ENCODE data around the gene HMG20A.

Gene HMG20A

DNA sequence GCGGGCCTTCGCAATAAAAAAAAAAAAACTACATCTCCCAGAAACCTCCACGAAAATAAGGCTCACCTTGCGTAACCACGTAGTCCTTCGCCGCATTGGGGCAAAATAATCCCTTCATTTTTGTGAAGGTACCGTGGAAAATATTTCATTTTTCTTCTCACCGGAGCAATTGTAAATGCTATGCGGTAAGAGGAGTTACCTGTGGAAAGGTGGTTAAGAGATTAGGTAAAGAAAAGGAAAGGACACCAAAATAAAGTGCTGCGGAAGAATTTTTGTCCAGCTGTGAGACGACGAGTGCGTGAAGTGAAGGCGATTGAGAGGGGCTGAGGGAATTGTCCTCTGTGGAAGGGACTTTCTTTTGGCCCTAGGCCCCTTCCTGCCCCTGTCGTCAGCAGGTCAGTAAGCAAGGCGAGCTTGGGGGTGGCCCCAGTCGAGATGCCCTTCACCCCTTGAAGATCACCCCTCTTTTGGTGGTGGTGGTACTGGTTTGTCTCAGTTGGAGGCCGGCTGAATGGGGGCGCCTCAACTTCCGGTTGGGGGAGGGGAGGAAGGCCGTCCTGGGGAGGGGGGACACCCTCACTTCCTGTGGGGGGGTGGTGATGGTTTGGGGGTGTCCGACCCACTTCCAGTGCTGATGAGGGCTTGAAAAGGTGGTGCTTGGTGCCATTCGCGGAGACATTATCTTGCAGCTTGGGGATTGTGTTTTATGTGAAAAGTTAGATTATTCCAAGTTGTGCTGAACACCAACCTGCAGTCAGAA, at the start of gene HMG20A:
HMG20A (plus strand) TSS at position 279 of the 760 bp plus-strand sequence. CDS start 37,520 bp downstream, outside the sequence.
- DNase-seq, result peak; percentile 65 to 86 (median 84)

- DNase-seq, result peak in 1 of 3 donors; percentile 34
Observed at GRCh38 chr15:77371850-77372563, 48.7 kb upstream of the HMG20A start.

DNA sequence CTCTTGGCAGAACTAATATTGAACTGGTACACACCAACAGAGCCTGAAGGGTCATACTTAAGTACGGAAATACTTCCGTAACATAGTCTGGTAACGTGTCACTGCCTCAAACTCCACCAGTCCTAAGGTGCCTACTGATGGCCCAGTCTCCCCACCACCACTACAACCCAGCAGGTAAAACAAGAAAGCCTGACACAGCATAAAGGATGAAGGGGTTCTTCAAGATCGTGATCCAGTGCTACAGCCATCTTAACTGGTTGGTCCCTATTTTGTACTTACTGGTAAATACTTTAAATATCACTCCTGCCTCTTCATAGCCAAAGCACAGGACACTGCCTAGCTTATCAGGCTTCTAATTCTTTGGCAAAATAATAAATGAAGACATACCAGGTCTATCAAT, 47.2 kb upstream of the HMG20A start:
- no peak for DNase-seq

DNA sequence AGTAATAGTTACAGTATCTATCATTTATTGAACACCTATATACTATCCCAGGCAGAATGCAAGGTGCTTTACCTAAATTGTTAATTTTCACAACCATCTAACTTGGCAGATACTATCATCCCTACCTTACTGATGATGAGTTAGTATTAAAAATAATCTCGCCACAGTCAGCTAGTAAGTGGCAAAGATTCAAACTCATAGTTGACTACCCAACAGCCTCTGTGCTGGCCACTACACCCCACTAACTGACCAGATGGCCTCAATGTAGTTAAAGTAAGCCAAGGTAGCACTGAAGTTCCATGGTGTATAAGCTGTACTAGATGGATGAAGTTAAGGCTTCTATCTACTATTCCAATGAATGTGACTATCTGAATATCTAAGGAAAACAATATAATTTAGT, 45.6 kb upstream of the HMG20A start:
- DNase-seq, result no peak

GRCh38 chr15:77376770-77377169, 43.9 kb upstream of the HMG20A start:
- no peak for DNase-seq

GRCh38 chr15:77380033-77380432, 40.7 kb upstream of the HMG20A start:
- no peak for DNase-seq

DNA sequence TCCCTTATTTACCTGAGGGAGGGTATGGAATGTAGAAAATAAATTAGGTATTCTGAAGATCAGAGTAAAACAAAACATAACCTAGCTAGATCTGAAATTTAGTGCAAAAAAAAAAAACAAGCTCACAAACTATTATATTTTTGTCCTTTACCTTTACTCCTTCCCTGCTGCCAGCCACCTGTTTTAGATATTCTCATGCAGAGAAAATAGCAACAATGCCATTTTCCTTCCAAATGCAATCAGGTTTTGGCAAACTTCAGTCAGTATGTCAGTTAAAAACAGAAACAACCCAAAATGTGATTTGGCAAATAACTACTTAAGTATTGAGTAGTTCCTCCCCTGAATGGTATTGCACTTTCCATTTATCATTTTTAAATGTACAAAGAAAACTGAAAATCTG, 36.6 kb upstream of the HMG20A start:
- DNase-seq, result no peak

- no peak for DNase-seq
Observed at GRCh38 chr15:77384589-77385359, 35.9 kb upstream of the HMG20A start.

GRCh38 chr15:77386626-77387025, 34.1 kb upstream of the HMG20A start:
- no peak for DNase-seq

DNA sequence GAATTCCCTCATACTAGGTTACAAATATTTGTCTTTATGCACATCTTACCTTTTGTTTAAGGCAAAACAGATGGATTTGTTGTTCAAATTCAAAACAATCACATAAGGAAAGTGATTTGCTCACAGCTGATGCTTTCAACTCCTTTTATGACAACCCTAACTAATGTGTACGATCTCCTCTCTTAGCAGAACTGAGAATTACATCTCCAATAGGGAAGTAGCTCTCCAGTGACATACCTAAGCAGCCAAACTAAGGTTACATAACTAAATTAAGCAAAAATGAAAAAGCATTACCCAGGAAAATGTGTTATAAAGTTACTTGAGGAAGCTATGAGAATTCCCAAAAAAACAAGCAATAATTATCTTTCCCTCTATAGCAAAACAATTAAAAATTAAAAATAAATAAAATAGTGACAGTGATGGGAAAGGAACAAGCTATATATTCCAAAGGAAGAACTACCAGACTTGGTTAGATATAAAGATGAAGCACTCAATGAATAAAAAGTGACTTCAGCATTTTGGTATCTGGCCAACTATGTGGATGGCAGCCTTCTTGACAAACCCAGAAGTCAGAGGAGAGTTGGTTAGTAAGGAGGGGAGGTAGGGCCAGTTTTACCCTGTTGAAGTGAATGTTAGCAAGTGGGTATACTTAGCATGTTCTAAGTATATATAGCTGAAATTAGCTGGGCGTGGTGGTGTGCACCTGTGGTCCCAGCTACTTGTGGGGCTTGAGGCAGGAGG, 33.2 kb upstream of the HMG20A start:
- DNase-seq, result peak in 1 of 3 donors; percentile 32

- DNase-seq, result peak in 2 of 3 donors; percentile 34 to 43
Observed at GRCh38 chr15:77391372-77391951, 29.2 kb upstream of the HMG20A start.

GRCh38 chr15:77392762-77393470, 27.8 kb upstream of the HMG20A start:
- DNase-seq, result no peak

- DNase-seq, result no peak
Observed at GRCh38 chr15:77393471-77393840, 27.2 kb upstream of the HMG20A start.

DNA sequence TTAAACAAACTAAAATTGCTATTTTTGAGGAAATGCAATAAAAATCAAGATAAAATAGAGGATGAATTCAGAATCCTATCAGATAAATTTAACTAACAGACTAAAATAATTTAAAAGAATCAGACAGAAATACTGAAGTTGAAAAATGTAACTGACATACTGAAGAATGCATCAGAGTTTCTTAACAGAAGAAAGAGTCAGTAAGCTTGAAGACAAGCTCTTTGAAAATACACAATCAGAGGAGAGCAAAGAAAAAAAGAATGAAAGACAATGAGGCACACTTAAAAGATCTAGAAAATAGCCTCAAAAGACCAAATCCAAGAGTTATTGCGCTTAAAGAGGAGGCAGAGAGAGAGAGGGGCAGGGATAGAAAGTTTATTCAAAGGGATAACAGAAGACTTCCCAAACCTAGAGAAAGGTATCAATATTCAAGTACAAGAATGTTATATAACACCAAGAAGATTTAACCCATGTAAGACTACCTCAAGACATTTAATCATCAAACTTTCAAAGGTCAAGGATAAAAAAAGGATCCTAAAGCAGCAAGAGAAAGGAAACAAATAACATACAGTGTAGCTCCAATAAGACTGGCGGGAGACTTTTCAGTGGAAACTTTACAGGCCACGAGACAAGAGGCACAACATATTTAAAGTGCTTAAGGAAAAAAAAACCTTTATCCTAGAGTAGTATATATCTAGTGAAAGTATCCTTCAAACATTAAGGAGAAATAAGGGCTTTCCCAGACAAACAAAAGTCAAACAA, 25.5 kb upstream of the HMG20A start:
- DNase-seq, result no peak

DNA sequence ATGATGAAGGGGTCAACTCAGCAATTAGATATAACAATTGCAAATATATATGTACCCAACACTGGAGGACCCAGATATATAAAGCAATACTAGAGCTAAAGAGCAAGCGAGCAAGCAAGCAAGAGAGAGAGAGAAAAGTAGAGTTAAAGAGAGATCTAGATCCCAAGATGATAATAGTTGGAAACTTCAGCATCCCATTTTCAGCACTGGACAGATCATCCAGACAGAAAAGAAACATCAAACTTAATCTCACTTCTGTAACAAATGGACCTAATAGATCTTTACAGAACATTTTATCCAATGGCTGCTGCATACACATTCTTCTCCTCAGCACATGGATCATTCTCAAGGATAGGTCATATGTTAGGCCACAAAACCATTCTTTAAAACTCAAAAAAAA, 24.0 kb upstream of the HMG20A start:
- no peak for DNase-seq

DNA sequence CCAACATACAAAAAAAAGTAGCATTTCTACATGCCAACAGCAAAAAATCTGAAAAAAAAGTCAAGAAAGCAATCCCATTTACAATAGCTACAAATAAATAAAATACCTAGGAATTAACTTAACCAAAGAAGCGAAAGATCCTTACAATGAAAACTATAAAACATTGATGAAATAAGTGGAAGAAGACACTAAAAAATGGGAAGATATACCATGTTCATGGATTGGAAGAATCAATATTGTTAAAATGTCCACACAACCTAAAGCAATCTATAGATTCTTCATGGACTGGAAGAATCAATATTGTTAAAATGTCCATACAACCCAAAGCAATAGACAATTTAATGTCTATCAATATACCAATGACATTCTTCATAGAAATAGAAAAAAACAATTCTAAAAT, 21.8 kb upstream of the HMG20A start:
- no peak for DNase-seq

- no peak for DNase-seq
Observed at GRCh38 chr15:77400258-77400657, 20.4 kb upstream of the HMG20A start.

- peak; percentile 47 to 78 (median 76) for DNase-seq
Observed at GRCh38 chr15:77402740-77403379, 17.8 kb upstream of the HMG20A start.

GRCh38 chr15:77406173-77406759, 14.4 kb upstream of the HMG20A start:
- DNase-seq, result peak in 2 of 3 donors; percentile 27 to 35

GRCh38 chr15:77406846-77407245, 13.8 kb upstream of the HMG20A start:
- DNase-seq, result no peak
